Right lobe of liver (tissue), 6 donors: ENCODE results near the gene MXD3. TPM values are rescaled to one million over a fixed set of nuclear protein-coding genes. Genes with fewer than 3 reads are reported as not detected.
A peak's percentile ranks its signal among the peaks of the same experiment; 100 is the strongest.

Source experiments
- ATAC-seq, 4 donors: fragments of 200-7000 bp; cut with Tn5 transposase; one replicate each; pipeline ENCODE4 v1.9.1; 2020; ENCODE audit warnings: mild to moderate bottlenecking in 4 of 4, moderate library complexity in 4 of 4
- DNase-seq, 3 donors: peaks; one replicate each; pipeline ENCODE4 v3.0.0-alpha.2; 2020
- H3K27ac ChIP-seq, 3 donors: fragments of 200-600 bp; one replicate each; pipeline ENCODE4 v1.8.0; 2022
- H3K27me3 ChIP-seq, 2 donors: fragments of 200-600 bp; one replicate each; pipeline ENCODE4 v1.8.0; 2022
- H3K36me3 ChIP-seq, 4 donors: fragments of 200-600 bp; sonication (generic) in 1 of 4; one replicate each; pipeline versions ENCODE4 v1.5.1 to v1.8.0; 2017 to 2022; ENCODE audit warnings: control low read depth in 1 of 4
- H3K4me1 ChIP-seq, 4 donors: fragments of 200-600 bp; sonication (generic) in 1 of 4; one replicate each; pipeline versions ENCODE4 v1.5.1 to v1.8.0; 2017 to 2022; ENCODE audit warnings: control low read depth in 1 of 4
- H3K4me3 ChIP-seq, 3 donors: fragments of 200-600 bp; one replicate each; pipeline ENCODE4 v1.8.0; 2022
- H3K9me3 ChIP-seq, 4 donors: fragments of 200-600 bp; sonication (generic) in 1 of 4; one replicate each; pipeline versions ENCODE4 v1.5.1 to v1.8.0; 2017 to 2022; ENCODE audit warnings: control low read depth in 1 of 4
- POLR2A ChIP-seq: fragments of 450-650 bp; IDR thresholded peaks from one replicate; pipeline ENCODE4 v1.6.1; 2017; ENCODE audit warnings: antibody characterized with exemption, mild to moderate bottlenecking
- WGBS: methylation state at CpG from one replicate; pipeline ENCODE4 v1.1.6; 2018; ENCODE audit warnings: low coverage, low lambda C conversion rate; ENCODE audit not compliant: insufficient coverage; ENCODE audit errors: missing lambda C conversion rate; 5-methylcytosine and 5-hydroxymethylcytosine counted together
- intact Hi-C, 2 donors: fragments of 100-400 bp; cut with DNase I; formaldehyde crosslinking; loops; one replicate each; pipeline versions ENCODE4 v1.11.2 to v1.14.1; 2022
- total RNA-seq, 6 experiments: library from RNA; depleted of rRNA in 2 of 6; stranded (reverse); fragments of >200 nt in 2 of 6; fragmentation: NEBNext Ultra II Directional in 3 of 6; extraction: Animal tissue kit (Norgen Biotek cat#: 25700) in 3 of 6; gene quantifications; one replicate each; pipeline versions ENCODE4 v1.1.0 to v1.2.4, GENCODE V29; 2016 to 2023
- TF ChIP-seq, protein P1 (sequence below), 4 donors: fragments of 200-600 bp in 3 of 4; fragments of 450-650 bp in 1 of 4; IDR thresholded peaks; one replicate each; pipeline versions ENCODE4 v1.5.1 to v1.8.0; 2016 to 2022; ENCODE audit warnings: antibody characterized with exemption in 4 of 4, mild to moderate bottlenecking in 2 of 4
- donor health status: DM: no; HTN: yes; CAD: no.
- donor health status: DM: no; HTN: no; CAD: no.
- donor health status: DM: no; HTN: no; CAD: no.
- donor health status: DM: no; HTN: yes; CAD: no.
- donor health status: DM: no; HTN: yes; CAD: no.

The MXD3 gene
- total RNA-seq, 6 experiments from 2014 or later, result 2.2 to 6.2 (median 4.9) TPM

DNA sequence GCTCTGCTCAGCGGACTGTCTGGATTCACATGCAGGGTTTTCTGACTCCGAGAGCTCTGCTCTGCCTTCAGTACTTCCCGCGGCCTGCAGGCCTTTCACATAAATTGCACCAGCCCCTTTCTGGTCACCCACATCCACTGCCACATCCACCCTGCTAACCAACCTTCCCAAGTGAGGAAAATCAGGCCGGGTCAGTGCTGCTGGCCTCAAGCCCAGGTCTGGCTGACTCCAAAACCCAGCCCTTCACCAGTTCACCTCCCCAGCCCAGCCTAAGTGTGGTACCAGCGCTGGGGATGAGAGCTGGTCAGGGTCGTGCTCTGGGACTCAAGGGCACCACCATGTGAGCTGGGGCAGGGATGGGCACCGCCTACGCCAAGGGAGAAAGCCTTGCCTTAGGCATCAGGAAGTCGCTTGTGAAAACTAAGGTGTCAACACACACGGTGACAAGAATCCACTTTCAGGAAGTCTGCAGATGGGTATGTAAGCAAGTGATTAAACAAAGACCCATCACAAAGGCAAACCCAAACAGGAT, 27.5 kb upstream of the MXD3 start:
- intact Hi-C loops, result no loop called here
- peak in 2 of 4 donors; percentile 7 to 14 for ATAC-seq
- Histone ChIP-seq H3K9me3 (no peaks in the 10 kb centered on the region), H3K36me3 (peaks cover 3 to 51% (median 31%) of the 10 kb centered on the region in 4 donors), H3K4me3 (no peak overlapping the region), H3K4me1 (peaks cover 0 to 30% (median 4%) of the 10 kb centered on the region in 4 donors), H3K27ac (no peak overlapping the region), H3K27me3 (no peaks in the 10 kb centered on the region)
- TF ChIP-seq, protein P1, sequence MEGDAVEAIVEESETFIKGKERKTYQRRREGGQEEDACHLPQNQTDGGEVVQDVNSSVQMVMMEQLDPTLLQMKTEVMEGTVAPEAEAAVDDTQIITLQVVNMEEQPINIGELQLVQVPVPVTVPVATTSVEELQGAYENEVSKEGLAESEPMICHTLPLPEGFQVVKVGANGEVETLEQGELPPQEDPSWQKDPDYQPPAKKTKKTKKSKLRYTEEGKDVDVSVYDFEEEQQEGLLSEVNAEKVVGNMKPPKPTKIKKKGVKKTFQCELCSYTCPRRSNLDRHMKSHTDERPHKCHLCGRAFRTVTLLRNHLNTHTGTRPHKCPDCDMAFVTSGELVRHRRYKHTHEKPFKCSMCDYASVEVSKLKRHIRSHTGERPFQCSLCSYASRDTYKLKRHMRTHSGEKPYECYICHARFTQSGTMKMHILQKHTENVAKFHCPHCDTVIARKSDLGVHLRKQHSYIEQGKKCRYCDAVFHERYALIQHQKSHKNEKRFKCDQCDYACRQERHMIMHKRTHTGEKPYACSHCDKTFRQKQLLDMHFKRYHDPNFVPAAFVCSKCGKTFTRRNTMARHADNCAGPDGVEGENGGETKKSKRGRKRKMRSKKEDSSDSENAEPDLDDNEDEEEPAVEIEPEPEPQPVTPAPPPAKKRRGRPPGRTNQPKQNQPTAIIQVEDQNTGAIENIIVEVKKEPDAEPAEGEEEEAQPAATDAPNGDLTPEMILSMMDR (IDR thresholded peaks at IDR 0.05), result no peak
- no peak for TF ChIP-seq POLR2A
- 45% methylated on average over 5 of the region's 11 CpGs for WGBS
- peak in 1 of 3 donors; percentile 55 for DNase-seq

DNA sequence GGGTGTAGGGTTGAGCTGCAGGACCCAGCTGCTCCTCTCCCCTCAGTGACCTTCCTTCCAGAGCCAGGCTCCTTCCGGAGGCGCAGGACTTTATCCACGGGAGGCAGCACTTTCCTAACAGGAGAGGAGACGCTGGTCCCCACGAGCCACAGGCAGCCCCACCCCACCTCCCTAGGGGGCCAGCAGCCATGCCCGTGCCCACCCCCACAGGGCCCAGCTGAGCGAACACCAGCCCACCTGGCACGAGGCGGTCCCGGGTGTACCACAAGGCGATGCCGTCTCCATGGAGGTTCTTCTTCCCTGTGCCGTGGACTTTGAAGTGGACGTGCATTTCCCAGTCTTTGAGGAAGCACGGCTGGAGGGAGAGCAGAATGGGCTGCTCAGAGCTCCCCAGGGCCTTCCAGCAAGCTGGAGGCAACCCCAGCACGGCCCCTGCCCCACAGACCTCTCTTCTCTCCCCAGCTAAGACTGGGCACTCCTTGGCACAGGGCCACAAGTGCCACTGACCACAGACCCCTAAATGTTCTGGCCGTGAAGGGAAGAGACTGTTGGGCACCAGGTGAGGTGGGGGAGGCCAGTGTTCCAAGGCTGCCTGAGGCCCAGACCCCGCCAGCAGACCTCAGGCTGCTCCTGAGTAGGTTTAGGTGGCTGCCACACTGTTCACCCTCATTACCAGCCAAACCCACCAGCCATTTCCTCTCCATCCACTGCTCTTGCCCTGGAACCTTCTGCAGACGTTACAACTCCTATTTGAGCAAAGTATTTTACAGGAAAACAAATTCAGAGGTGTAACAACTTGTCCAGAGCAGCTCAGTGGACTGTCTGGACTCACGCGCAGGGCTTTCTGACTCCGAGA, 26.8 kb upstream of the MXD3 start:
- WGBS, result 81% methylated on average over 7 of the region's 22 CpGs
- TF ChIP-seq, protein P1 (IDR thresholded peaks at IDR 0.05), result no peak
- TF ChIP-seq POLR2A, result no peak

DNA sequence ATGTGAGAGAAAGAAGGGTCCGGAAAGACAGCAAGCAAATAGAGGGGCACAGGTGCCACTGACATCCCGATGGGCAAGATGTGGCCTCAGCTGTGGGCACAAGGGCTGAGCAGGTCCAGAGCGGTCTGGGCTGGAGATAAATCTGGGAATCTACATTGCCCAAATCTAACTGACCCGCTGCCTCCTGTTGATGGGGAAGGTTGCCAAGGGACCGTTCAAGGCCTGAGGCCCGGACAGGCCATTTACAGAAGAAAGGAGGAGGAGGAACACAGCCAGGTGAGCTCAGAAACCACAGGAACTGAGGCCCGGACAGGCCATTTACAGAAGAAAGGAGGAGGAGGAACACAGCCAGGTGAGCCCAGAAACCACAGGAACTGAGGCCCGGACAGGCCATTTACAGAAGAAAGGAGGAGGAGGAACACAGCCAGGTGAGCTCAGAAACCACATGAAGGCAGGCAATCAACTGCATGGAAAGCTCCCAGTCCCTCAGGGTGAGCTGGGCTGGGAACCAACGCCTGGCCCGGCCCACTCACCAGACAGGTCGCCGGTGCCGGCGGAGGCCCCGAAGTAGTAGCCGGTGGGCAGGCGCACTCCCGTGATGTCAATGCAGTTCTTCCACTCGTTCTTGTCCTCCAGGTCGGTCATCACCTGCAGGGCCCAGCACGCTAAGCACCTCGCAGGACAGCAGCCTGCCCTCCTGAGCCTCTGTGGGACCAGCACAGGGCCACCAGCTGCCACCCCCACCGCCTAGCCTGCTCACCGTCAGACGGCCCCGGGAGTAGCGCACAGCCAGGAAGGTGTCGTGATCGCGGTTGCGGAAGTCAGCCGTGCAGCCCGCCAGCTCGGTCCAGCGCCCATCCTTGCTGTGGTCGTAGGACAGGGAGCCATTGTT, 25.2 kb upstream of the MXD3 start:
- no peaks in the 10 kb centered on the region for H3K27me3 ChIP-seq
- no peak for TF ChIP-seq POLR2A
- TF ChIP-seq, protein P1 (IDR thresholded peaks at IDR 0.05), result no peak
- ATAC-seq (no peak), DNase-seq (peak in 1 of 3 donors; percentile 44)
- H3K27ac ChIP-seq, result peak overlapping the region in 1 of 3 donors; percentile 64
- no peak overlapping the region for H3K4me3 ChIP-seq
- intact Hi-C loops, result no loop called here
- H3K9me3 ChIP-seq, result no peaks in the 10 kb centered on the region
- H3K36me3 ChIP-seq, result peaks cover 3 to 69% (median 41%) of the 10 kb centered on the region in 4 donors
- H3K4me1 ChIP-seq, result peaks cover 0 to 30% (median 4%) of the 10 kb centered on the region in 4 donors
- 82% methylated on average over 13 of the region's 36 CpGs for WGBS

More for the DNA sequence above, 26.8 kb upstream of the MXD3 start:
- no peak overlapping the region for H3K27ac ChIP-seq
- H3K27me3 ChIP-seq, result no peaks in the 10 kb centered on the region
- DNase-seq, result peak in 1 of 3 donors; percentile 47
- intact Hi-C loops, result no loop called here
- peaks cover 3 to 58% (median 36%) of the 10 kb centered on the region in 4 donors for H3K36me3 ChIP-seq
- H3K9me3 ChIP-seq, result no peaks in the 10 kb centered on the region
- ATAC-seq, result peak in 1 of 4 donors; percentile 11
- H3K4me1 ChIP-seq, result peaks cover 0 to 30% (median 4%) of the 10 kb centered on the region in 4 donors
- no peak overlapping the region for H3K4me3 ChIP-seq

DNA sequence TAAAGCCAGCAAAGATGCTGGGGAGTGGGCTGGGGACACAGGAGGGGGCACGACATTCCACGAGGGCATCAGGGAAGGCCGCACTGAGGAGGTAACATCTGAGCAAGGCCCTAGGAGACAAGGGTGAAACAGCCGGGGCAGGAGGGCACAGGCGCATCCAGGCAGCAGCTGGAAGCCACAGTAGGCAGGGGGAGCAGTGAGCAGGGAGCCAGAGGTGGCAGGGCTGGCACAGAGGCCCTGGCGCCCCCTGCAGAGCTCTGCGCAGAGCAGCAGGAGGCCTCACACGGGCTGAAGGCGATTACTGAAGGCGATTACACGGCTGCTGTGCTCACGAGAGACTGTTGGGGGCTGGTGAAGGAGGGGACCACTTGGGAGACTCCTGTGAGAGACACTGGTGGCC, 24.4 kb upstream of the MXD3 start:
- WGBS, result 58% methylated on average over 9 of the region's 12 CpGs
- intact Hi-C loops, result no loop called here
- Histone ChIP-seq H3K27ac (peak overlapping the region in 2 of 3 donors; percentile 3 to 64), H3K4me1 (peaks cover 0 to 30% (median 4%) of the 10 kb centered on the region in 4 donors), H3K27me3 (no peaks in the 10 kb centered on the region), H3K4me3 (no peak overlapping the region), H3K36me3 (peaks cover 0 to 72% (median 41%) of the 10 kb centered on the region in 4 donors), H3K9me3 (no peaks in the 10 kb centered on the region)
- ATAC-seq, result peak; percentile 41 to 57 (median 48)
- DNase-seq, result peak in 1 of 3 donors; percentile 57
- TF ChIP-seq POLR2A, result no peak
- TF ChIP-seq, protein P1 (IDR thresholded peaks at IDR 0.05), result peak; percentile 23 to 37 (median 28)
